ENCODE results near the gene G3BP2.

DNA sequence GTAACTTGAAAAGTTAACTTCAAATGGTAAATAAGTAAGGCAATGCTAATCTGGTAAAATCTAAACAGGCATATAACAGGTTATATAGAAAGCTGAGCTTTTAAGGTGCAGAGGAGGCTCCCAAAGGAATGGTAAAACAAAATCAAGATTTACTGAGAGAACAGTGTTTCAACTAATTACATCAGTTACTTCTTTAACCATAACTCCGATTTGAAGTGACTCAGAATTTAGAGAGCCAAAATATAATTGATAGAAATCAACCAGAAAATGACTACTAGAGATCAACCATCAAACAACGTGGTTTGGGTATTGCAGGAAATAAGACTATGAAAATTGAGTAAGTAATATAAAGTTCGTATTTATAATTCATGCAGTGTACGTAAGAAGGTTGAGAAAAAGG lies 6.9 kb downstream of the G3BP2 start:
- TF ChIP-seq, protein P1, sequence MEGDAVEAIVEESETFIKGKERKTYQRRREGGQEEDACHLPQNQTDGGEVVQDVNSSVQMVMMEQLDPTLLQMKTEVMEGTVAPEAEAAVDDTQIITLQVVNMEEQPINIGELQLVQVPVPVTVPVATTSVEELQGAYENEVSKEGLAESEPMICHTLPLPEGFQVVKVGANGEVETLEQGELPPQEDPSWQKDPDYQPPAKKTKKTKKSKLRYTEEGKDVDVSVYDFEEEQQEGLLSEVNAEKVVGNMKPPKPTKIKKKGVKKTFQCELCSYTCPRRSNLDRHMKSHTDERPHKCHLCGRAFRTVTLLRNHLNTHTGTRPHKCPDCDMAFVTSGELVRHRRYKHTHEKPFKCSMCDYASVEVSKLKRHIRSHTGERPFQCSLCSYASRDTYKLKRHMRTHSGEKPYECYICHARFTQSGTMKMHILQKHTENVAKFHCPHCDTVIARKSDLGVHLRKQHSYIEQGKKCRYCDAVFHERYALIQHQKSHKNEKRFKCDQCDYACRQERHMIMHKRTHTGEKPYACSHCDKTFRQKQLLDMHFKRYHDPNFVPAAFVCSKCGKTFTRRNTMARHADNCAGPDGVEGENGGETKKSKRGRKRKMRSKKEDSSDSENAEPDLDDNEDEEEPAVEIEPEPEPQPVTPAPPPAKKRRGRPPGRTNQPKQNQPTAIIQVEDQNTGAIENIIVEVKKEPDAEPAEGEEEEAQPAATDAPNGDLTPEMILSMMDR (IDR thresholded peaks at IDR 0.05): no peak
- no peak for TF ChIP-seq POLR2AphosphoS5 (IDR thresholded peaks at IDR 0.05)
- TF ChIP-seq POLR2A (IDR thresholded peaks at IDR 0.05): no peak

All from prostate gland (tissue), 2 donors.